GM19351 (cell line): Measurements from ENCODE around the gene BRWD1.
"Not testable (repeated sequence)": the region's sequence is repeated elsewhere in the genome, so short reads cannot be mapped to it uniquely, and the experiment has no call there.

ENCODE experiments used
- ATAC-seq: cut with Tn5 transposase; IDR thresholded peaks from one replicate; pipeline ENCODE4 v1.9.1; 2021; ENCODE audit warnings: mild to moderate bottlenecking, moderate library complexity; ENCODE audit not compliant: unreplicated experiment

Gene BRWD1

GRCh38 chr21:39288987-39289386 is 24.4 kb downstream of the BRWD1 start:
- no peak for ATAC-seq

- no peak for ATAC-seq
Measured at GRCh38 chr21:39282911-39283310, 30.5 kb downstream of the BRWD1 start.

- ATAC-seq = no peak
Measured at GRCh38 chr21:39281853-39282252, 31.6 kb downstream of the BRWD1 start.

- ATAC-seq = no peak
Measured at GRCh38 chr21:39281207-39281606, 32.2 kb downstream of the BRWD1 start.

DNA sequence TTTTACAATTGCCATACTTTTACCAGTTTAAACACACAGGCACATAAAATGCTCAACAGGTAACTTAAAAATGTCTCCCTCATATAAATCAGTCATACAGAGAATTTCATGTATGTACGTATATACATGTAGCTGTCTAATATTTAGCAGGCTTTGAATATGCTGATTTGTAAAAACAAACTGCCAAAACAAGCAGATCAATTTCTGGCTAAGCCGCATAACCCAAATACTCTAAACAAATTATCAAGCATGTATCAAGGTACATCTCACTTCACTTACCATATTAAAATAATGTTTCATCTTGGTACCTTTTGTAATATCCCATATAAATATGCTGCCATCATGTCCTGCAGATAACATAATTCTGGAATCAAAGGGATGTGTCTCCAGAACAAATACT is 43.8 kb downstream of the BRWD1 start:
- ATAC-seq = no peak

DNA sequence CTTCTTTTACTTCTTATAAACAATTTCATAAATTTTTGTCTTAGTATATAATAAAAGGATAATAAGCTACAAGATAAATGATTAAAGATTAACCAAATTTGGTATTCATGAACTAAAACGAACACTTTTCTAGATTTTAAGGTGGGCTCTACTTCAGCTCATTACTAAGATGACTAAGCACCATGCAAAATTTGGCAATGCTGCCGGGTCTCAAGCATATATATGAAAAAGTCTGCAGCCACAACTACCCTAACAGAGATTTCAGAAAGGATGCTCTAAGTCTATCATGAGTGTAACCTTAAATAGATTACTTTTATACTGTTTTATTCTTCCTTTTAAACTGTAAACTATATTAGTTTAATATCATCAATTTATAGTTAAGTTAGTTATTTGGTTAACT is 47.8 kb downstream of the BRWD1 start:
- no peak for ATAC-seq

DNA sequence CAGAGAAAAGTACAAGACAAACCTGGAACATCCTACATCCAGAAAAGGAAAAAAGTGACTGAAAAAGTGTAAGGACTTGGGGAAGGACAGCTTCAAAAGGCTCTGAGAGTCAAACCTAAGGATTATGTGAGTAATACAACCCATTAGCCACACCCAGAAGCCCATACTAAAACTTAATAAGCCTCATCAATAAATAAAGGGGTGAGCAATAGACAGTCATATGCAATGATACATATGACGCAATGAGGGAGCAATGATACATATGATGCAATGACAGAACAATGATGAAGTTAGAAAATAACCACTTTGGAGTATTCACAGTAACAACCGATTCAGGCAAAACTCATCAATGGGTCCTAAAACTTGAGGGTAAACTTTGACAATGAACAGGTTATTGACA is 50.1 kb downstream of the BRWD1 start:
- no peak for ATAC-seq

GRCh38 chr21:39258207-39258606 is 55.2 kb downstream of the BRWD1 start:
- no peak for ATAC-seq

DNA sequence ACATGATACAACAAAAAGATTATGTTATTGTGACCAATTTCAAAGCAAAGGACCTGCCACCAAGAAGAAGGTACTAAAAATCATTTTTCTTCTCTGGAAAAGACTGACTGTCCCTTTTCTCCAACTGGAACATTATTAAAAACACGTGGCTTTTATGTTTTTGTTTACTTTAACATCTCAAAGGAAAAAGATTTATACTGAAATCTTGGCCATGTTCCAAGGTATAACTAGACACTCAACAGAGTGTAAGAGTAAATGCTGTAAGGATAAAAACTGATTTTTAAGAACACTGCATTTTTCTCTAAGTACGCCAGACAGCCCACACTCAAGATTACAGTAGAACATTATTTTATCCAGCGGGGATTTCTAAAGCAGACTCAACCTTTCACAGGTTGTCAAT is 62.1 kb downstream of the BRWD1 start:
- ATAC-seq = no peak

GRCh38 chr21:39238275-39238674 is 75.2 kb downstream of the BRWD1 start:
- no peak for ATAC-seq

GRCh38 chr21:39232861-39233291 is 80.6 kb downstream of the BRWD1 start:
- no peak for ATAC-seq

DNA sequence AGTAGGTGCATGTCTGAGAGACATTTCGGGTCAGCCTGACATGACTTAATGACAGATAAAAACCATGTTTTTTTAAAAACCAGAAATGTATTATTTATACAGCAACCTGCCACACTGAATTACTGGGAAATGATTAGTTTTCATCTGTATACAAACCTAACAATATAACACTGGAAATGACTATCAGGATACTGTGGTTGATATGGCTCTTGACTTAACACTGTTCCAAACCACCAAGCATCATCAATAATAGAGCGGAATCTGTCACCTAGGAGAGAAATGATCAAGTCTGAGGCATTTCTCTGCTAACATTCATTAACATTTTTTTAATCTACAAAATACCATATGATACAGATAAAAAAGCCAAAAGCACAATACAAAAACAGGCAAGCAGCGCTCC is 88.5 kb downstream of the BRWD1 start:
- ATAC-seq = no peak

GRCh38 chr21:39221997-39222486 is 91.4 kb downstream of the BRWD1 start:
- no peak for ATAC-seq

DNA sequence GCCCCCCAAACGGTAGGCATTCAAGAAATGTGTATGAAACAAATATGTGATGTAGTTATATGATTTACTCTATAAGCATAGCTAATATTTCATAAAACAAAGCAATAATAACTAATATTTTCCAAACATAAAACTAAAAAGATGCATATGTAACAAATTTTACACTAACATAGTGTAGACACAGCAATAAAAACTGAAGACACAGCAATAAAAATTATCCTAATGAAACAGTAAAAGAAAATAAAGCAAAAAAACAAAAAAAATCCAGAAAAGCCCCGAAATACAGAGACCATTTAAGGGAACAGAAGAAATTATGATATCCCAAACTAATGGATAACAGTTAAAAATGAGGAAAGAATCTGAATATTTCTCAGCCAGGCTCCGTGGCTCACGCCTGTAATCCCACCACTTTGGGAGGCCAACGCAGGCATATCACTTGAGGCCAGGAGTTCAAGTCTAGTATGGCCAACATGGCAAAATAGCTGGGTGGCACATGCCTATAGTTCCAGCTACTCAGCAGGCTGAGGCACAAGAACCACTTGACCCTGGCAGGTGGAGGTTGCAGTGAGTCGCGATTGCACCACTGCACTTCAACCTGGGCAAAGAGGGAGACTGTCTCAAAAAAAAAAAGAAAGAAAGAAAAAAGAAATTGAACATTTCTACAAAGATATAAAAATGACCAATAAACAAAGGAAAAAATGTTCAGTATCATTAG is 92.0 kb downstream of the BRWD1 start:
- no peak for ATAC-seq

GRCh38 chr21:39220875-39221274 is 92.6 kb downstream of the BRWD1 start:
- not testable (repeated sequence) for ATAC-seq

DNA sequence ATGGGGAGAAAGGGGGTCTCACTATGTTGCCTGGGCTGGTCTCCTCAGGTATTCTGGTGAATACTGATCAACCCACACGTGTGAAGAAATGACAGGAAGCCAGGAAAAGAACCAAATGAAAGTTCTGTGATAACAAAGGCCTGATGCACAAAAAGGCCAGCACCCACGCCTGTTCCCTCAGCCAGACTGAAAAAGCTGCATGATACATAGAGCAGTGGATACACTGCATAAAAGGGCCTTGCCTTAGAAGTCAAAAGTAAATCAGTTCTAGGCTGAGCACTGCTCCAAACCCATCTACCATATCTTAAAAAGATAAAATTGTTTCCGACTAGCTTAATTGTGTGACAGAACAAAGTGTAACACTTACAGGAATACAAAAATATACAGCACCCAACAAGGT is 93.3 kb downstream of the BRWD1 start:
- ATAC-seq = no peak

DNA sequence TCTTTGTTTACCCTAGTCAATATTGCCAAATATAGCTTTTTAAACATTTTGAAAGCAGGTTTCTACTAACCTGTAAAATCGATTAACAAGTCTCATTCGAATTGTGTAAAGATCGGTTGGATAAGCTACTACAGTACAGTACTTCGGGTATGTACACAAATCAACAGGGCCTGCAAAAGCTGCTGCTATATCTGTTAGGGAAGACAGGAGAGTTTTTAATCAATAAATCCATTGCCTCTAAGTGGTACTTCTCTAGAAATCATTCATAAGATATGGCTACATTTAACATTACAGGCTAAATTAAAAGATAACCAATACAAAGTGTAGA is 95.4 kb downstream of the BRWD1 start:
- ATAC-seq = no peak

DNA sequence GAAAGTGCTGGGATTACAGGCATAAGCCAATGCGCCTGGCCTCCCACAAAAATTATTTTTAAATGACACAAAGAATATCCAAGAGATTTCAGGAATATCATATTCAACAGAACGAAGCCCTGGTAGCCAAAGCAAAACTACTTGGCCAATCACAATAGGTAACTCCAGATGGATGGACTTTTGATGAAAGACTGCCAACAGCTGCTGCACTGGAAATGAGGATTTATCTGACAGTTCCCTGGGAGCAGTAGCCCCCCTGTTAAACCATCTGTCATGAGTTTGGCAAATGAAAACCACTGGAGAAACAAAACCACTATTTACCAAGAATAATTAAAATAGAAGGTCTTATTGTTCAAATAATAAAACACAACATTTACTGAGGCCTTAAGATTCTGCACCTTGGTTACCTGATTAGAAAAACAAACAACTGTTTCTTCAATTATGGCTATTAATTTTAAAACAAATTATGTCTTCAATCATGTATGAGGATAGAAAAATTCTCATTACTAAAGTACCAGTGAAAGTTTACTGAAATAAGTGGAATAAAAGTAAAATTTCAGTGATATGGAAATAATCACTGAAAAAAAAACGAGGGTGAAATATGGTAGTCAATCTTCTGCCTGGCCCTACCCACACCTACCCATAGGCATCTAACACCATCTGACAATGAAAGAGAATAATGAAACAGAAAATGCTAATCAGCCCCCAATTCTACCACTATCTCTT is 95.9 kb downstream of the BRWD1 start:
- no peak for ATAC-seq

- no peak for ATAC-seq
Measured at GRCh38 chr21:39216290-39216689, 97.1 kb downstream of the BRWD1 start.

GRCh38 chr21:39215078-39215477 is 98.4 kb downstream of the BRWD1 start:
- no peak for ATAC-seq

DNA sequence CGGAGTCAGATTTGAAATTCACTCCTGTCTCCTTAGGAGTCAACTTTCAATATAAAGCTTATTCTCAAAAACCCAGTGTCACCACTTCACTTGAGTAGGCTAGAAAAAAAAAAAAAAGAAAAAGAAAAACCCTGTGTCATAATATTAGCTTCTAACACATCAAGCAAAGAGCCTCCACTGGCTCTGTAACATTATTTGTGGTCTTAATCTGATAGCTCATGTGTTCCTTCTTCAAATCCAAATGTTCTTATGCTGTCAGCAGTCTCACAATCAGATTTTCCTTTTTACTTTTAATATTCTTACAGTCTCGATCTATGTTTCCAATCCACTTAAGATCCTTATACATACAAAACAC is 104.1 kb downstream of the BRWD1 start:
- no peak for ATAC-seq

- ATAC-seq = no peak
Measured at GRCh38 chr21:39208624-39209333, 104.7 kb downstream of the BRWD1 start.
